Activated naive CD4-positive, alpha-beta T cell (primary cell): Measurements from ENCODE around the gene ABAT.

Experiments used
- DNase-seq, 4 experiments: peaks; one replicate each; lab custom pipeline; 2025; lab: John Stamatoyannopoulos, UW

ABAT gene

GRCh38 chr16:8717892-8718415, 43.5 kb downstream of the ABAT start:
- DNase-seq, result no peak

DNA sequence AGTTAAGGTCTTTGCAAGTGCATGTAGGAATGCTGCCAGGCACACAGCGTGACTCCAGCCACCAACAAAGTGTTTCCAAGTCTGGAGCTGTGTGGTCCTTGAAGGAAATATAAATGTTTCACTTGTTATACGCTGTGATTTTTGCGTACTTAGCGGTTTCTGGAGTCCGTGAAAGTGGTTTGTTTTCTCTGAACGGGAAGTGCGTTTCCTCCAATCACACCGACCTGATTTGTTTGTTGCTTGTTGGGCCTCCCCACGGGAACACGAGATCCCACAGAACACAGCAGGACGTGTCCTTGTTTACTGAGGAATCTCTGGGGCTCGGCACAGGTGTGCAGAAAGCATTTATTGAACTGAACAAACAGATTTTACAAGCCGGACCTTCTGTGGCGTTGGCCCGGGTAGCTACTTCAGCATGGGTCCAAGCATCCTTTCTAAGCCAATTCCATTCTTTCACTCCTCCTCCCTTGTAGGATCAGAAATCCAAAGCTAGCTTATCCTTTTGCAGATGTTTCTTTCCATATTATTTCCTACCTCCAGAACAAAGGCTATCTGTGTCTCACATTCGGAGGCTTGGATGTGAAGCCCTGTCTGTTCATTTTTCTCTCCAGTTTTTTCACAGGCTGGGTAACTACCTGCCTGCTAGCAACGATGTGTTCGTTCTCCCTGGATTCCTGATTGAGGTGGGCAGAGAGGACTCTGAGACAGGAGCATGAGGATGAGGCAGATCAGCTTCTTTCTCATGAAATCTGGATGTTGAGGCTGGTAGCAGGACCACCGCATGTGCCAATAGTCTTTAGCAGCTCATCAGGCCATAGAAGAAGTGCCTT, 44.6 kb downstream of the ABAT start:
- no peak for DNase-seq

- DNase-seq, result no peak
These were observed 45.9 kb downstream of the ABAT start for GRCh38 chr16:8720080-8720966.

DNA sequence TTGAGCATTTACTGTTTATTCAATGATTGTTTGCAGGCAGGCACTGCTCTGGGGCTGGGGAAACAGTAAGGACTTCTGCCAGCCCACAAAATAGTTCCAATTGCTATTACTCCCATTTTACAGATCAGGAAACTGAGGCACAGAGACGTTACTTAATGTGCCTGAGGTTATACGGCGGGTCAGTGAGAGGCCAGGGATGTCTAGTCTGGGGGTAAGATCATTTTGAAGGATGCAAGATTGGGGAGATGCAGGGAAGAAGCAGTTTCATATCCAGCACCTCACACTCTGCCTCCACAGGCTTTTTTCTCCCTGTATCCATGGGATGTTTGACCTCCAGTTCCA, 46.5 kb downstream of the ABAT start:
- DNase-seq, result no peak

DNA sequence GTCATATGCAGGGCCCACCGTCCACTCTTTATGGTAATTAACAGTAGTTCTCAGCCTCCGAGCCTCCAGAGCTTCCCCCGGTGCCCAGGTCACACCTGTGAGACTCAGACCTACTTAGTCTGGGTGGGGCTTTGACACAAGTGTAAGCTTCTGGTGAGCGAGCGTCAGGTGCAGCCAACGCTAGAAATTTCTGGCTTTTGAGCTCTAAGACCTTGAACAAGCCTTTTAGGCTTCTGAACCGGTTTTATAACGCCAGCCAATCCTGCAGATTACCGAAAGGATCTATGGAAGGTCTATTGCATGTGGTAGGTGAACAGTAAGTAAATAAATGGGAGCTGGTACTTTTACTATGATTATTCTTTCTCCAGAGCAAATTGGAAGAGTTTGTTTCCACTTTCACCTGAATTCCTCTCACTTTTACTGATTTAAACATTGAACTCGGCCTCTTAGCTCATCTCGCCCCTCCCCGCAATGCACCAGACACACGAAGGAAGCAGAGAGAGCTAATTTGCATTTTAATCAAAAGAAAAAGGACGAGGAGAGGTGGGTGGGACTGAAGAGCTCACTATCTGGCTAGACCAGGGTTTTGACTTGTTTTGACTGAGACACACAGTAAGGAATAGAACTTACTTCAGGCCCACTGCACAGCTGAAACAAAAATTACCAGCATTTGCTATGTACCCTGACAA, 47.1 kb downstream of the ABAT start:
- no peak for DNase-seq

GRCh38 chr16:8722025-8722348, 47.6 kb downstream of the ABAT start:
- no peak for DNase-seq

- DNase-seq, result no peak
These were observed 51.2 kb downstream of the ABAT start for GRCh38 chr16:8725513-8726178.

GRCh38 chr16:8727131-8727806, 52.9 kb downstream of the ABAT start:
- no peak for DNase-seq

- DNase-seq, result no peak
These were observed 53.6 kb downstream of the ABAT start for GRCh38 chr16:8727857-8728618.

- DNase-seq, result no peak
These were observed 55.4 kb downstream of the ABAT start for GRCh38 chr16:8729779-8730334.

DNA sequence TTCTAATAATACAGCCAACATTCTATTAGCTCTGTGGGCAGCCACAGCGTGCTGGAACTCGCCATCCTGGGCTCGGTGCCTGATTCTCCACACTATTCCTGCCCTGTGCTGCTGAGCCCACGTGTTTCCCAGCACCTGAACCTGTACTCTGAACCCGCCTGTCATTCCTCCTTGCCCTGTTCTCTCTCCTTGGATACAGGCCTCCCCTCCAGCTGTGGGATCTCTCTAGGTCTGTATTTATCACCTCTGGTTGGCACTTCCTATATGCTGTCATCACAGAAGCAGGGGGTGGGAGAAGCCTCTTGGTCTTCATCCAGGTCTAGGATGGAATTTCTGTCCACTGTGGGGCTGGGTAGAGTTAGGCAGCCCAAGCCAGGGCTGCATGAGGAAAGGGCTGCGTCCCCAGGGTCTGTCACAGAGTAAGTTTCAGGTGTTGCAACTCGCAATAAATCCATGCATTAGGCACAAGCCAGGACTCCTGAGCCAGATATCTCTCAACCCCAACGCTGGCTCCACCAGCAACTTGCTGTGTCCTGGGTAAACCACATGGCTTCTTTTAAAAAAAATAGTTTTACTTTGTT, 56.0 kb downstream of the ABAT start:
- no peak for DNase-seq

- no peak for DNase-seq
These were observed 59.6 kb downstream of the ABAT start for GRCh38 chr16:8733849-8734540.

GRCh38 chr16:8735574-8735973, 61.2 kb downstream of the ABAT start:
- no peak for DNase-seq

GRCh38 chr16:8736123-8736668, 61.8 kb downstream of the ABAT start:
- DNase-seq, result no peak

DNA sequence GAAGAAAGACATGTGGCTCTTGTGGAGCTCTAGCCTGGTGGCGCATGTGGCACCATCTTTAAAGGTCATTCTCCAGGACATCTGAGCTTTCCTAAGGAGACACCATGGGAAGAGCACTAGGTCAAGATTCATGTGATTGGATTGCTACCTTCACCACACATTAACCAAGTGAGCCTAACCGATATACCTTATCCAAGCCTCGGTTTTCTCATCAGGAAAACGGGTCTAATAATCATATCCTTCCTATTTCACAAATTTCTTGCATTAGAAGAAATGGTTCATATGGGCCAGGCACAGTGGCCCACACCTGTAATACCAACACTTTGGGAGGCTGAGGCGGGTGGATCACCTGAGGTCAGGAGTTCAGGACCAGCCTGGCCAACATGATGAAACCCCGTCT, 64.7 kb downstream of the ABAT start:
- DNase-seq, result no peak

GRCh38 chr16:8739989-8740704, 65.7 kb downstream of the ABAT start:
- no peak for DNase-seq

DNA sequence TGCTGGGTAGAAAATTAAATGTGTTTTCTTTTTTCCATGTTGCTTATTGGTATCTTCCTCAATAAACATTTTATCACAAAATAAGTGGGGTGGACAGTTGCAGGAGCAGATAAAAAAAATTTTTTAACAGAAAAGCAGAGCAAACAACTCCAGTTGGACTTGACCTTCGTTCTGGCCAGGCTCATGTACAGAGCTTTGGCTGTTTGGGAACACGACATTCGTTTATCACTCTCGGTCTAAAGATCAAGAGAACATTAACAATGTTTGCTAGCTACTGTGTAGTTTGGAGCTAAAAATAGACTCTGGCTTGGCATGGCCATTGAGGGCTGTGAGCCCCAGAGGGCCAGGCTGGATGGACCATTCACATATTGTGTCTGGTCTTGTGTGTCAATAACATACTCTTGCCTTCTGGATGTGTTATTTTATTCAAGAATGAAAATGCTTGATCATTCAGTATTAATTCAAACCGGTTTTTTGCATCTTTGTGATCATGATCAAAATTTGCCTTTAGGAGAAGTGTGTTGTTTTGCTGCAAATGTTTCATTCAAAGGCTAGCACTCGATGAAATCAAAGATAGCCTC, 66.4 kb downstream of the ABAT start:
- no peak for DNase-seq

GRCh38 chr16:8741636-8742035, 67.2 kb downstream of the ABAT start:
- DNase-seq, result no peak
